GM18498 (cell line): ENCODE measurements around the gene IFT80.

ENCODE experiments used
- ATAC-seq: cut with Tn5 transposase; IDR thresholded peaks from one replicate; pipeline ENCODE4 v1.9.1; 2021; ENCODE audit warnings: mild to moderate bottlenecking, moderate library complexity; ENCODE audit not compliant: unreplicated experiment

Gene IFT80

DNA sequence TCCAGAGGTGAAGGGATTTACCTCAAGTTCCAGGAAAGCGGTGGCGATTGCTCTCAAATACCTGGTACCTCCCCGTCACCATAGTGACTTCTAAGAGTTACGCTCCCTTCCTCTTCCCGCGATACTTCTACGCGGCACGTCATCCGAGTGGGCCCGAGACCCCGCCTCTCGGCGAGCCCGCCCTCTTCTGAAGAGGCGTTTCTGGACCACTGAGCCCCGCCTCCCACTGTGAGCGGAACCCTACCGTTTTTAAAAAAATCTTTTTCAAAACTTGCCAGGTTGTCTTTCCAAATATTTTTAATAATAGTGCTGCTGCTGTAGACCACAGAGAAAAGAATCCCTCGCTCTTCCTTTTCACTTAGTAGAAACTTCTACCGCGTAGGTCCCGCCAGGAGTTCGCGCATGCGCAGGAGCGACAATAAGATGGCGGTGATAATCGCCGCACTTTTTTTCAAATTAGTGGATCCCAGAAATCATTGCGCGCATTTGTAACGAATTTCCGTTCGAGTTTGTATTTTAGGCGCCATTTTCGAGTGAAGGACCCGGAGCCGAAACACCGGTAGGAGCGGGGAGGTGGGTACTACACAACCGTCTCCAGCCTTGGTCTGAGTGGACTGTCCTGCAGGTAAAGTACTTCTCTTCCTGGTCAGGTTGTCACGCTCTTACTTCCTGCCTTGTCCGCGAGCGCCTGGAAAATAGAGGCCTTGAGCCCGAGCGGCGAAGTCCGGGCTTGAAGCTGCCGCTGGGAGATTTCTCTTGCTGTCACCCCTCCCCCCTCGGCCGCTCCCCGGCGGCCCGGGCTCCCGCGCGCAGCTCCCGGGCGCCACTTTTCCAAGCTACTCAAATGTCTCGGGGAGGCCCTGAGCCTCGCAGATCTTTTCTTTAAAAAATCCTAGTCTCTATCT is at the start of gene IFT80, which contains the start of gene SMC4:
IFT80 (minus strand) TSS at position 101 of the 905 bp plus-strand sequence. CDS start 14,625 bp downstream, outside the sequence.
SMC4 (plus strand) TSS at position 526 of the 905 bp plus-strand sequence. CDS start 1,177 bp downstream, outside the sequence.
- peak; percentile 94 for ATAC-seq

DNA sequence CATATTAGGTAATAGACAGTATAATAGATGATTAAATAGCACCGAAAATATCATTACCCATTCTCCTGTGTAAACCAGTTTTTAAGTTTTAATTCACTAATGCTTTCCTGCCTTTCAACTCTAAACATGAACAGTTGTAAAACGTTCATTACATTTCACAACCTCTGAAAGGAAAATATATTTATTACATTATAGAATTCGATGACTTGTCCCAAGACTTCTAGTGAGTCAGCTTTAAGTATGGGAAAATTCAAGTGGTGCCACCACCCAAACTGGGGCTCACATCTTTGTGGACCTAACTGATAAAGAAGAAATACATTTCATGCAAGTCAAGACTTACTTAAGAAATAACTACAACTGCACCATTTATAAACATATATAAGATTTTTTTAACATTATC is 48.5 kb upstream of the IFT80 start:
- ATAC-seq, result no peak

DNA sequence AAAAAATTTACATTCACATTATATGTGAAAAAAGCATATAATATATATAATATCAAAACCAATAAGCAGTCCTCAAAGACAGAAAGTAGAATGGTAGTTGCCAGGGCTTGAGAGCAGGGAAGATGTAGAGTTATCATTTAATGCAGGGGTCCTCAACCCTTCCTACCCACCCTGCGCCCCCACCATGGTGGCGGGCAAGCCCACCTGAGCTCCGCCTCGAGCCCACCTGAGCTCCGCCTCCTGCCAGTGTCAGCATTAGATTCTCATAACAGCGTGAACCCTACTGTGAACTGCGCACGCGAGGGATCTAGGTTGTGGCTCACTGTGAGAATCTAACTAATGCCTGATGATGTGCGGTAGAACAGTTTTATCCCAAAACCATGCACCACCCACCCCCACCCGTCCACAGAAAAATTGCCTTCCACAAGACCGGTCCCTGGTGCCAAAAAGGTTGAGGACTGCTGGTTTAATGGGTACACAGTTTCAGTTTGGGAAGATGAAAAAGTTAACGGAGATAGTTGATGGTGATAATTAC is 47.6 kb upstream of the IFT80 start:
- no peak for ATAC-seq

DNA sequence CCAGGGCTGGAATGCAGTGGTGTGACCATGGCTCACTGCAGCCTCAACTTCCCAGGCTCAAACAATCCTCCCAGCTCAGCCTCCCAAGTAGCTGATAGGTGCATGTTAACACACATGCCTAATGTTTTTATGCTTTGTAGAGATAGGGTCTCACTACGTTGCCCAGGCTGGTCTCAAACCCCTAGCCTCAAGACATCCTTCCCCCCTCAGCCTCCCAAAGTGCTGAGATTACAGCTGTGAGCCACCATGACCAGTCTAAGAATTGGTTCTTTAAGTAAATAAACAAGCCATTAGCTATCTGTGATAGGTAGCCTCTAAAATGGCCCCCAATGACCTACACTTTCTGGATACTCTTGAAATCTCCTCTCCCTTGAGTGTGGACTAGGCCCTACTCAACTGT is 46.8 kb upstream of the IFT80 start:
- ATAC-seq, result no peak

DNA sequence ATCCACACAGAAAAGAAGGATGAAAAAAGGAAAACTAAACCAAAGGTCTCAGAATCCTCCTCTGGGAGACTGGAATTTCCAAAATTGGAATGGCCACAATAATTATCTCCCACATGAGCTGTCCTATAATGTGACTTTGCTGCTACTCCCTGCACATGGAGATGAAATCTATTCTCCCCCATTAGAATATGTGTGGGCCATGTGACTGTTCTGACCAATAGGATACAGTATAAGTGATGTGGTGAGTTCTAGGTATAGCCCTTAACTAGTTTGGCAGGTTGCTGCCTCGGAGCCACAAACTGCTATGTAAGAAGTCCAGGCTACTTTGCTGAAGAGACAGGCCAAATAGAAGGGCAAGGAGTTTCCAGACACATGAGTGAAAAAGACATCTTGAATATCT is 45.4 kb upstream of the IFT80 start:
- ATAC-seq, result no peak

GRCh38 chr3:160440687-160441086 is 41.7 kb upstream of the IFT80 start:
- no peak for ATAC-seq

DNA sequence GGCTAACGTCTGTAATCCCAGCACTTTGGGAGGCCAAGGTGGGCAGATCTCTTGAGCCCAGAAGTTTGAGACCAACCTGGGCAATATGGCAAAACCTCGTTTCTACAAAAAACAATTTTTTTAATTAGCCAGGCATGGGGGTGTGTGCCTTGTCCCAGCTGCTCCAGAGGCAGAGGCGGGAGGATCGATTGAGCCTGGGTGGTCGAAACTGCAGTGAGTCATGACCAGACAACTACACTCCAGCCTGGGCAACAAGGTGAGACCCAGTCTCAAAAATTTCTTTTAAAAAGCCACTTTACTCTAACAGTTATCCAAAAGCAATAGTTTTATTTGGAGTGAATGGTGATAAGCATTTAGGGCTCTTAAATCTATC is 38.0 kb upstream of the IFT80 start:
- no peak for ATAC-seq

DNA sequence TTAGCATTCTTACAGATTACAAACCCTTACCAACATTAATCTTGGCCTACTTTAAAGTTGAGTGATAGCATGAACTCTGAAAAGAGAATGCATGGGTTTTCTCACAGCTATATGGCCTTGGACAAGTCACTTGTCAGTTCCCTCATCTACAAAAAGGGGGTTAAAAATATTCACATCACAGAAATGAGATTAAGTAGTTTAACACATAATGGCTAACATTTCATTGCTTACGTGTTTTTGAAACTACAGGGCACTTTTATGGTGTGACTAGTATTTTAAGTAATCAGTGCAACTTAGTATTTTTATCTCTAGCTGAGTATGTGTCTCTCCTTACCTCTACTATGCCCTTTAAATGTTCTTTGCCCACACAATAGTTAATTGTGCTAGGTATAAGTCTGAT is 36.7 kb upstream of the IFT80 start:
- ATAC-seq, result no peak

DNA sequence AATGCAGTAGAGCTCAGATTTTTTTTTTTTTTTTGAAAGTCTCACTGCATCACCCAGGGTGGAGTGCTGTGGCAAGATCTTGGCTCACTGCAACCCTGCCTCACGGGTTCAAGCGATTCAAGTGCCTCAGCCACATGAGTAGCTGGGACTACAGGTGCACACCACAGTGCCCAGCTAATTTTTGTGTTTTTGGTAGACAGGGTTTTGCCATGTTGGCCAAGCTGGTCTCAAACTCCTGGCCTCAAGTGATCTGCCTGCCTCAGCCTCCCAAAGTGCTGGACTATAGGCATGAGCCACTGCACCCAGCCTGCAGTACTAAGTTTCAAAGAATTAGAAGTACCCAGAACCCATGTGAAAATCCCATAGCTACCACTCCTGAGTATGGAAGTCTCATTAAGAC is 36.1 kb upstream of the IFT80 start:
- no peak for ATAC-seq

- ATAC-seq, result no peak
Measured at GRCh38 chr3:160434071-160434470, 35.0 kb upstream of the IFT80 start.

- ATAC-seq, result no peak
Measured at GRCh38 chr3:160427832-160428424, 28.9 kb upstream of the IFT80 start.

DNA sequence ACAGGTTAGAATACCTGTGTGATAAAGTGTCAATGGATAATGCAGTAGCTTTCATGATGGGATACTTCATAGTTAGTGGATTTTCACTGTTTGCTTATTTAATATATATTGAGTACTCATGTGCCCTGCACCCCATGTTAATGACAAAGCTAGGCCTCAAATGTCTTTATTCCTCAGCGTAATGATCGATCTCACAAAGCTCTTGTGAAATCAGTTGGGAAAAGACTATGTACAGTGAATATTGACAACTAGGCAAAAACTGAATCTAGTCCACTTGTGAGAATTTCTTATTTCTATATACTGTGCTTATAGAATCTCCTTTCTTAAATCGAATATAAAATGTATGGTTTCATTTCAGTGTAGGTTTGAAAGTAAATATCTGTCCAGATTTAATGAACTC is 18.3 kb upstream of the IFT80 start:
- ATAC-seq, result no peak

- ATAC-seq, result peak; percentile 79
Measured at GRCh38 chr3:160413613-160414248, 14.7 kb upstream of the IFT80 start.

- no peak for ATAC-seq
Measured at GRCh38 chr3:160412477-160412876, 13.5 kb upstream of the IFT80 start.

DNA sequence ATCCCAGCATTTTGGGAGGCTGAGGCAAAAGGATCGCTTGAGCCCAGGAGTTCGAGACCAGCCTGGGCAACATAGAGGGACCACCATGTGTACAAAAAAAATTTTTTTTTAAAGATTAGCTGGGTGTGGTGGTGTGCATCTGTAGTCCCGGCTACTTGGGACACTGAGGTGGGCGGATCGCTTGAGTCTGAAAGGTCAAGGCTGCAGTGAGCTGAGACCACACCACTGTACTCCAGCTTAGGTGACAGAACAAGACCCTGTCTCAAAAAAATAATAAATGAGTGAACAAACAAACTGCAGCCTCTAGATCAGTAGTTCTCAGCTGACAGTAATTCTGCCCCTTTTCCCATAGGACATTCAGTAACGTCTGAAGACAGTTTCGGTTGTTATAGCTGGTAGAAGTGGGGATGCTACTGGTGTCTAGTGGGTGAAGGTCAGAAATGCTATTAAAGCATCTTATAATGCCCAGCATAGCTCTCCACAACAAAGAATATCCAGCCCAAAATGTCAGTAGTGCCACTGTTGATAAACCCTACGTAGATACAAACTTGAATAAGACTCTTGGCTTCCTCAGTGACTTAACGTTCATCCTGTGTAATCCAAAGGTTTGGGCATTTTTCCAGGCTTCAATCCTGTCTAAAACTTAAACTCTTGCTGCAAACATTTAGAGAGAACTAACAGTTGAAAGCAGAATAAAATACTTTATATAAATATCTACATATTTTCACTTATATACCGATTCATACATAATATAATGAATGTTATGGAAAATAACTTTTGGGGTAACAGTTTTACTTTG is 11.0 kb upstream of the IFT80 start:
- ATAC-seq, result no peak

DNA sequence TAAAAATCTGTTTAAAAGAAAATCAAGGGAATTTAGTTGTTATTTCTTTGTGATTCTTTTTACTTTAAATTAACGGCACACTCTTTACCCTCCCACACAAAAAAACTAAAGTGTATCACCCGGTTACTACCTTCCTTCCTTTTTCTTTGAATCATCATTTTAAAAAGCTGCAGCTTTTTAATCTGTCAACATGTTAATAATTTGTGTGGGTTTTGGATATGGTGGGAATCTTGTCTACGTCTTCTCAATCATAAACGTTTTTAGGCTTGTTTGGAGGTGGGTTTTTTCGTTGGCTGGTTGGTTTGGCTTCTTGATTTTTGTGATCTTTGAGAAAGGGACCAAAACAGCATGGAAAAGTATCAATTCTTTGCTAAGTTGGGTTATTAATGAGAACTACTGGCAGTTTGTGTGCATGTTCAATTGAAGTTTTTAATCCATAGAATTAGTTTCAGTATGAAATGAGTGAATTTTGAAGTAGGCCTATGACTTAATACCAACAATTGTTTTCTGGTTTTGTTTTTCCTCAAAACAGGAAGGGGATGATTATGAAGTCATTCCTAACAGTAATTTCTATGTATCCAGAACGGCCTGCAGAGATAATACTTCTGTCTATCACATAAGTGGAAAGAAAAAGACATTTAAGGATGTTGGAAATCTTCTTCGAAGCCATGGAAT is 4.9 kb upstream of the IFT80 start:
- ATAC-seq, result no peak

GRCh38 chr3:160403028-160403545 is 4.1 kb upstream of the IFT80 start:
- ATAC-seq, result no peak

- no peak for ATAC-seq
Measured at GRCh38 chr3:160402221-160403027, 3.4 kb upstream of the IFT80 start.
